GM18907 (cell line): ENCODE results near the gene RXRA.

ENCODE experiments used
- ATAC-seq: cut with Tn5 transposase; IDR thresholded peaks from one replicate; pipeline ENCODE4 v1.9.1; 2021; ENCODE audit warnings: mild to moderate bottlenecking, moderate library complexity; ENCODE audit not compliant: unreplicated experiment

Gene RXRA

DNA sequence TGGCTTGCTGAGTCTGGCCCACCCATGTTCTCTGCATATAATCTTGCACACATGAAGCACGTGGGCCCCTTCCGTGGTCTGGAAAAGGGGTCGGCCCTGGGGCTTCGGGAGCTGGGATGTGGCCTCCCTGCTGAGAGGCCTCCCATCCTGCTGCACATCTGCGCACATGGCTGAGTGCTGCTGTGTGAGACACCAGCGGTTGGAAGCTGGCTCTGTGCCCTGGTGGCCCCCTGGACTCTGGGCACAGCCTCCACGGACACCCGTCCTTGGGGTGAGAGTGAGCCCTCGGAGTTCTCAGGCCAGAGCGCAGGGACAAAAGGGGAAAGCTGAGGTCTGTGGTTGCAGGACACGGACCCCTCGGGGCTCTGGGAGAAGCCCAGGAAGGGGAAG lies 115.8 kb downstream of the RXRA start:
- no peak for ATAC-seq

GRCh38 chr9:134442486-134443173 lies 116.4 kb downstream of the RXRA start:
- no peak for ATAC-seq

GRCh38 chr9:134443174-134444037 lies 117.2 kb downstream of the RXRA start:
- ATAC-seq: peak; percentile 71

GRCh38 chr9:134444038-134444315 lies 117.7 kb downstream of the RXRA start:
- no peak for ATAC-seq

- no peak for ATAC-seq
Measured at GRCh38 chr9:134445000-134445399, 118.7 kb downstream of the RXRA start.

- ATAC-seq: peak; percentile 85
Measured at GRCh38 chr9:134449180-134449916, 123.1 kb downstream of the RXRA start.

- ATAC-seq: no peak
Measured at GRCh38 chr9:134451700-134452458, 125.6 kb downstream of the RXRA start.

GRCh38 chr9:134452728-134453127 lies 126.5 kb downstream of the RXRA start:
- no peak for ATAC-seq

DNA sequence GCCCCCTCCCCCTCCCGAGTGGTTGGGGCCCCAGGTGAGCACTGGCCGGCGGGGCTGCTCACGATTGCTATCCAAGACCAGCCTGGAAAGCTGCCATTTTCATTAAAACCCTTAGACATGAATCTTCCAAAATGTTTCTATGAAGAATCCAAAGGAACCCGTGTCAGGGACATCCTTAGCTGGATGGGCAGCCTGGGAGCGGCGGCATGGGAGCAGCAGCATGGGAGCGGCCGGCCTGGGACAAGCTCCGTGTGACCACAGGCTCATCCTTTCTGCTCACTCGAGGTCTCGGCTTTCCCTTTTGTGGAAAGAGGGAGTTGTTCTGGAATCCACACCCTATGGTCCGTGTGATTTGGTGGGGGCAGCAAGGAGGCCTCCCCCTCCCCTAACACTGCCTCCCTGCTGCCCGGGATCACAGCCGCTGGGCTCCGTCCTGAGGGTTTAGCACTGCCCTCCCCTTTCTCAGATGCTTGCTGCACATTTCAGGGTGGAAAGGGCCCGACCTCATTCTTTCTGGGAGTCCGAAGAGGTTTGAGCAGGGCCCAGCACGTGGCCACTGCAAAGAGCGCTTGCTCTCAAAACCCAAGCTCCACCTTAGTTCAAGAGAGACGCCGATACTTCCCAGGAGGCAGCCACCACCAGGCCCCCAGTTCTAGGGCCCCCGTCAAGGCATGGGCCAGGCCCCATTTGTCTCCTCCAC lies 127.7 kb downstream of the RXRA start:
- ATAC-seq: no peak

GRCh38 chr9:134454476-134454857 lies 128.2 kb downstream of the RXRA start:
- ATAC-seq: no peak

- ATAC-seq: no peak
Measured at GRCh38 chr9:134455021-134455471, 128.8 kb downstream of the RXRA start.

DNA sequence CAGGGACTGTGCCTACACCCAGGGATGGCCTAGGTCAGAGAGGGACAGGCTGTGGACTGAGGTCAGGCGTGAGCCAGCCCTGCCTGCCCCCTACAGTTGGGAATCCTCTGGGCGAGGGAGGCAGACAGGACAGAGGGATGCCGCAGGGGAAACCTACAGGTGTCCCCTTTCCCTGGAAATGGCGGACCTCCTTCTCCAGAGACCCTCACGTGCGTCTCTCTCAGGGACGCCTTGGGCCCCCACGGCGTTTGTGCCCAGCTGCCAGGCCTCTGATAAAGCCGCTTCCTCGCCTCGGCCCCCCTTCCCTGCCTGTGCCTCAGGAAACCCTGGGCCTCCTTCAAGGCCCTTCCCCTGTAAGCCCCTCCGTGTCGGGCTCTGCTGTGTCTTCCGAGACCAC lies 129.3 kb downstream of the RXRA start:
- no peak for ATAC-seq

GRCh38 chr9:134455934-134456755 lies 129.9 kb downstream of the RXRA start:
- ATAC-seq: no peak

- no peak for ATAC-seq
Measured at GRCh38 chr9:134456756-134457305, 130.6 kb downstream of the RXRA start.

DNA sequence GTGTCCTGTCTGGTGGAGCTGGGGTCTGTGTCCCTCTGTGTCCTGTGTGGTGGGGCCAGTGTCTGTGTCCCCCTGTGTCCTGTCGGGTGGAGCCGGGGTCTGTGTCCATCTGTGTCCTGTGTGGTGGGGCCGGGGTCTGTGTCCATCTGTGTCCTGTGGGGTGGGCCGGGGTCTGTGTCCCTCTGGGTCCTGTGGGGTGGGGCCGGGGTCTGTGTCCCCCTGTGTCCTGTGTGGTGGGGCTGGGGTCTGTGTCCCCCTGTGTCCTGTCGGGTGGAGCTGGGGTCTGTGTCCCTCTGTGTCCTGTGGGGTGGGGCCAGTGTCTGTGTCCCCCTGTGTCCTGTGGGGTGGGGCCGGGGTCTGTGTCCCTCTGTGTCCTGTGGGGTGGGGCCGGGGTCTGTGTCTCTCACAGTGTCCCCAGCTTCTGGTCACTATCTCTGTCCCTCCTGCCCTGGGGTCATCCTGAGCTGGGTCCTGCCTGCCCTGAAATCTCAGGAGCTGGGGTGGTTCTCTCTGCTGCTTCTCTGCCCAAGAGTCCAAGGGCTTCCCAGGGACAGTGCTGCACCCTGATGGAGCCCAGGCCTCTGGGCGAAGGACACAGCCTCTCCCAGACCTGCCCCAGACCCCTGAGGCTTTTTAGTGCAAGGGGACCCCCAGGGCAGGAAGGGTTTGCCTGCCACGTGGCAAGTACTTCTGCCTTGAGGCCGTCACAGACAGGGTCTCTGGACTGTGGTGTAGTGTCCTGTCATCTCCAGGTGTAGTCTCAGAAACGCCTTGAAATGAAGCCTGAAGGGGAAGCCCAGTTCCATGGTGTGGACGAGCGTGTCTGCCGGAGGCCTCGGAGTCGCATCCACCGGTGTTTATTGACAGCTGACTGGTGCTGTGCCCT lies 131.3 kb downstream of the RXRA start:
- no peak for ATAC-seq

DNA sequence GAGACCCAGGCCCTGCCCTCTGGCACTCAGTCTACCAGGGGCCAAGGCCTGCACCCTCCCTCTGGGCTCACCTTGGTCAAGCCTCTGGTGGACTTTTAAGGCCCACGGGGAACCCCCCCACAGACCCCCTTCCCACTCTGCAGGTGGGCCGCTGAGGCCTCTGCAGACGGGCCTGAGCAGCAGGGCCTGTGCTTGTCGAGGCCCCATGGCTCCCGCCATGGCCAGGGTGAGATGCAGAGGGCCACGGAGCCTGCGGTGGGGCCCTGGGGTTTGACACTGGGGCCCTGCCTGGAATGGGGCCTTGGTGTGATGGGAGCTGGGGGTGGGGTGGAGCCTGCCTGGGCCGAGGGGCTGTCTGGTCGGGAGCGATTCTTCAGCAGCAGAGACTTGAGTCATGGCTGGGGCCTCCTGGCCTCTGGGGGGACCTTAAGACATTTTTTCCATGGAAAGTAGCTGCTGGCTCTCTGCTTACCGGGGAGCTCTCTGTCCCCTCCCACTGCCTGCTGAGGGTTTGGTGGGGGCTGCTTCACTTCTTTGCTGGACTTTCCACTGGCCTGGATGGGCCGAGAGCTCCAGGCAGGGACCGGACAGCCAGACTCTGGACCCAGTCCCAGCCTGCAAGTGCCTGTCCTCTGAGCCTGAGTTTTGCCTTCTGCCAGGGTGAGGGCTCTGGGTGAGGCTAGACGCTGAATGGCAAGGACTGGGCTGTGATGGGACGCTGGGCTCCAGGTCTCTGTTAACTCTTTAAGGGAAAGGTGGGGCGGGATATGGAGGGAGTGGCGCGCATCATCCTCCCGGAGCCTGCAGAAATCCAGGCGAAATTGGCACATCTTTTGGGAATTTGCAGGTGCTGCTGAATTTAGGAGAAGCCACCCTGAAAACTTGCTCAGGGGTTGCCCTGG lies 132.2 kb downstream of the RXRA start:
- no peak for ATAC-seq

- ATAC-seq: no peak
Measured at GRCh38 chr9:134459164-134459563, 132.9 kb downstream of the RXRA start.
